HepG2 (cell line): ENCODE results near the gene AFAP1L2. TPM values are rescaled to one million over a fixed set of nuclear protein-coding genes. Genes with fewer than 3 reads are reported as not detected.

Experiments used
- ATAC-seq: fragments of 200-7000 bp; cut with Tn5 transposase; 3 replicates; pipeline ENCODE4 v1.9.1; 2020; ENCODE audit warnings: mild to moderate bottlenecking, moderate library complexity
- BruUV-seq: library from RNA; stranded (reverse); fragments of 400-500 nt; replicated peaks from 2 replicates; lab custom pipeline; 2021; lab: Mats Ljungman, UMichigan
- CTCF ChIA-PET: fragments of 300-600 bp; formaldehyde crosslinking; extraction: SDS; loops from one replicate; lab custom pipeline; 2021; ENCODE audit warnings: low total read pairs, inconsistent platforms, low intra/inter-chr PET ratio; lab: Yijun Ruan, JAX
- POLR2A ChIA-PET: fragments of 350-600 bp; sonication (Branson Sonifier 250); formaldehyde crosslinking; loops from one replicate; lab custom pipeline; 2020; ENCODE audit warnings: antibody characterized with exemption, inconsistent platforms; lab: Yijun Ruan, JAX
- DNase-seq: peaks from one replicate; pipeline ENCODE4 v3.0.0-alpha.2; 2015; ENCODE audit warnings: low spot score
- FAIRE-seq: peaks from 3 replicates; lab custom pipeline; 2011; peaks lifted over from hg19 to GRCh38; lab: Jason Lieb, UNC
- H2AFZ ChIP-seq: one replicate; pipeline ENCODE4 v1.6.1; 2011; ENCODE audit warnings: low read length, inconsistent platforms
- H3K27ac ChIP-seq: fragments of 300-600 bp; 3 replicates; pipeline ENCODE4 v1.8.0; 2011; ENCODE audit warnings: mixed run types, mild to moderate bottlenecking, mixed read lengths, low read length, inconsistent platforms; ENCODE audit not compliant: insufficient read depth; ENCODE audit errors: extremely low read length
- H3K27me3 ChIP-seq, 2 experiments: fragments of 200-600 bp in 1 of 2; 2 replicates in 1 of 2; 3 replicates in 1 of 2; pipeline versions ENCODE4 v1.6.0 to v1.8.0; 2011; ENCODE audit warnings: low read length in 2 of 2, mild to moderate bottlenecking in 2 of 2, moderate library complexity in 2 of 2, inconsistent platforms in 1 of 2; ENCODE audit not compliant: insufficient read depth in 2 of 2, control insufficient read depth in 1 of 2
- H3K36me3 ChIP-seq, 2 experiments: fragments of 200-600 bp in 1 of 2; replicated peaks in 1 of 2; 2 replicates in 1 of 2; 3 replicates in 1 of 2; pipeline versions ENCODE4 v1.5.1 to v1.8.0; 2011; ENCODE audit warnings: low read length in 2 of 2, inconsistent platforms in 1 of 2; ENCODE audit not compliant: insufficient read depth in 2 of 2, control insufficient read depth in 1 of 2
- H3K4me1 ChIP-seq: 2 replicates; pipeline ENCODE4 v1.5.1; 2012; ENCODE audit warnings: low read length, inconsistent platforms; ENCODE audit not compliant: insufficient read depth
- H3K4me2 ChIP-seq: 2 replicates; pipeline ENCODE4 v1.6.0; 2011; ENCODE audit warnings: low read depth, low read length, inconsistent platforms
- H3K4me3 ChIP-seq, 3 experiments: fragments of 200-600 bp in 1 of 3; sonication (generic), shearing (Covaris generic) in 1 of 3; replicated peaks in 1 of 3; 2 replicates each; pipeline ENCODE4 v1.5.1; 2011 to 2016; ENCODE audit warnings: low read length in 3 of 3, inconsistent platforms in 2 of 3, low read depth in 2 of 3, mild to moderate bottlenecking in 2 of 3, control low read depth in 1 of 3, mixed read lengths in 1 of 3; ENCODE audit not compliant: insufficient read depth in 1 of 3
- H3K79me2 ChIP-seq: one replicate; pipeline ENCODE4 v1.6.1; 2011; ENCODE audit warnings: low read length, inconsistent platforms; ENCODE audit not compliant: insufficient read depth
- H3K9ac ChIP-seq: 2 replicates; pipeline ENCODE4 v1.6.0; 2011; ENCODE audit warnings: mild to moderate bottlenecking, low read depth, low read length, inconsistent platforms; ENCODE audit not compliant: insufficient read depth
- H3K9me3 ChIP-seq: 2 replicates; pipeline ENCODE4 v1.5.1; 2012; ENCODE audit warnings: mild to moderate bottlenecking, low read length
- H4K20me1 ChIP-seq: 2 replicates; pipeline ENCODE4 v1.6.0; 2011; ENCODE audit warnings: inconsistent platforms, mild to moderate bottlenecking, low read length, moderate library complexity; ENCODE audit not compliant: insufficient read depth
- KAT7 ChIP-seq: IDR thresholded peaks from 2 replicates; pipeline ENCODE4 v1.6.1; 2018; ENCODE audit warnings: borderline replicate concordance, missing compliant biosample characterization
- MXD4 ChIP-seq: IDR thresholded peaks from 2 replicates; pipeline ENCODE4 v1.6.1; 2016; ENCODE audit warnings: mild to moderate bottlenecking, missing biosample characterization, missing genetic modification reagents
- SMAD3 ChIP-seq: sonication (generic); formaldehyde crosslinking; IDR thresholded peaks from 2 replicates; pipeline ENCODE4 v1.4.0; 2020; ENCODE audit warnings: missing genetic modification reagents
- ZNF451 ChIP-seq: sonication (generic); formaldehyde crosslinking; IDR thresholded peaks from 2 replicates; pipeline ENCODE4 v1.5.0; 2020; ENCODE audit warnings: mild to moderate bottlenecking, missing genetic modification reagents
- WGBS: methylation state at CpG from one replicate; pipeline ENCODE4 v1.1.6; 2017; ENCODE audit warnings: low lambda C conversion rate; 5-methylcytosine and 5-hydroxymethylcytosine counted together
- in situ Hi-C: cut with HindIII; loops from 2 replicates; pipeline ENCODE4 v1.10.0; 2017; ENCODE audit warnings: low pct_unique_long_range_greater_than_20kb; ENCODE audit not compliant: extremely low pct_ligation_motif_present
- intact Hi-C: fragments of 100-400 bp; cut with micrococcal nuclease; formaldehyde crosslinking; loops from one replicate; pipeline ENCODE4 v1.10.0; 2022; ENCODE audit not compliant: unreplicated experiment
- polyA plus RNA-seq, 8 experiments: library from polyadenylated mRNA; depleted of rRNA in 3 of 8; stranded (reverse) in 7 of 8; unstranded in 1 of 8; fragments of >200 nt; fragmentation: Illumina TruSeq in 4 of 8; extraction: Trizol in 4 of 8; gene quantifications; 2 replicates each; pipeline versions ENCODE4 v1.2.1 to v1.2.3, GENCODE V29; 2011 to 2016; ENCODE audit warnings: low read depth in 4 of 8, missing spikeins in 1 of 8, mixed read lengths in 1 of 8; ENCODE audit not compliant: insufficient read depth in 1 of 8
- total RNA-seq, 5 experiments: library from RNA; depleted of rRNA; stranded (reverse); fragments of >200 nt; fragmentation: Illumina TruSeq; extraction: Trizol; gene quantifications; 2 replicates each; pipeline ENCODE4 v1.2.3, GENCODE V29; 2016; ENCODE audit warnings: low read depth in 1 of 5
- TF ChIP-seq, protein P1 (sequence below): sonication (generic); formaldehyde crosslinking; IDR thresholded peaks from 2 replicates; pipeline ENCODE4 v1.8.0; 2022; ENCODE audit warnings: missing genetic modification reagents, low read depth, mild to moderate bottlenecking, borderline replicate concordance

Gene AFAP1L2
- total and polyA plus RNA-seq, 2 of the 13 experiments (the other 11 are each of a cell fraction or from before 2014, with no cell fraction given), result not detected

DNA sequence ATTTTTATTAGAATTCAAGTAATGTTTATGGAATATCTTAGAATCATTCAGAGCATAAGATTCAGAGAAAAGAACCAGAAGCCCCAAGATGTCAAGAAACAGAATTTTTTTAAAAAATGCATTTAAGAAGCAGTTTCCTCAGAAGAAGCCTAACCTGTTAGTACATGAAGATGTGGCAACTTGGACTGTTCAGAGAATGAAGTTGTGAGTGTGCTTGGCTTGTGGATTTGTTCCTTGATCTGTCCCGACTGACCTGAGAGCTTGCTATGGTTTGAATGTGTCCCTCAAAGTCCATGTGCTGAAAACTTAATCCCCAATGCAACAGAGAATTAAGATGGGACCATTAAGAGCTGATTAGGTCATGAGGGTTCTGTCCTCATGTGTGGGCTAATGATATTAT lies 13.8 kb upstream of the AFAP1L2 start:
- no peaks in the 10 kb centered on the region for H3K36me3 ChIP-seq
- ChIA-PET CTCF (no interaction called here), POLR2A (no interaction called here)
- H3K4me1 ChIP-seq, result no peaks in the 10 kb centered on the region
- no peak overlapping the region for H3K4me2 ChIP-seq
- no peak overlapping the region for H3K27ac ChIP-seq
- TF ChIP-seq SMAD3 (no peak), ZNF451 (CRISPR knock-in tag) (no peak)
- TF ChIP-seq, protein P1, sequence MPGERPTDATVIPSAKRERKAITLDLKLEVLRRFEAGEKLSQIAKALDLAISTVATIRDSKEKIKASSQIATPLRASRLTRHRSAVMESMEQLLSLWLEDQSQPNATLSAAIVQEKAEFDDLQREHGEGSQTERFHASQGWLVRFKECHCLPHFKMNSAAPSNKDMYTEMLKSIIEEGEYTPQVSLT, result no peak
- TF ChIP-seq, all 625 proteins: peak for 0
- H3K27me3 ChIP-seq, result peaks cover 3 to 11% of the 10 kb centered on the region in 2 experiments; a peak in 2 of 5 replicates
- no peaks in the 10 kb centered on the region for H4K20me1 ChIP-seq
- H3K79me2 ChIP-seq, result no peaks in the 10 kb centered on the region
- intact Hi-C loops, result no loop called here
- no peak overlapping the region for H2AFZ ChIP-seq
- DNase-seq, result no peak
- in situ Hi-C loops, result no loop called here
- no peak for ATAC-seq
- BruUV-seq, result no TSS peak
- no peak for FAIRE-seq
- no peak overlapping the region for H3K9ac ChIP-seq
- whole genome bisulfite sequencing, result 0% methylated on average over 1 of the region's 1 CpG
- H3K4me3 ChIP-seq, result no peak overlapping the region
- H3K9me3 ChIP-seq, result no peaks in the 10 kb centered on the region

DNA sequence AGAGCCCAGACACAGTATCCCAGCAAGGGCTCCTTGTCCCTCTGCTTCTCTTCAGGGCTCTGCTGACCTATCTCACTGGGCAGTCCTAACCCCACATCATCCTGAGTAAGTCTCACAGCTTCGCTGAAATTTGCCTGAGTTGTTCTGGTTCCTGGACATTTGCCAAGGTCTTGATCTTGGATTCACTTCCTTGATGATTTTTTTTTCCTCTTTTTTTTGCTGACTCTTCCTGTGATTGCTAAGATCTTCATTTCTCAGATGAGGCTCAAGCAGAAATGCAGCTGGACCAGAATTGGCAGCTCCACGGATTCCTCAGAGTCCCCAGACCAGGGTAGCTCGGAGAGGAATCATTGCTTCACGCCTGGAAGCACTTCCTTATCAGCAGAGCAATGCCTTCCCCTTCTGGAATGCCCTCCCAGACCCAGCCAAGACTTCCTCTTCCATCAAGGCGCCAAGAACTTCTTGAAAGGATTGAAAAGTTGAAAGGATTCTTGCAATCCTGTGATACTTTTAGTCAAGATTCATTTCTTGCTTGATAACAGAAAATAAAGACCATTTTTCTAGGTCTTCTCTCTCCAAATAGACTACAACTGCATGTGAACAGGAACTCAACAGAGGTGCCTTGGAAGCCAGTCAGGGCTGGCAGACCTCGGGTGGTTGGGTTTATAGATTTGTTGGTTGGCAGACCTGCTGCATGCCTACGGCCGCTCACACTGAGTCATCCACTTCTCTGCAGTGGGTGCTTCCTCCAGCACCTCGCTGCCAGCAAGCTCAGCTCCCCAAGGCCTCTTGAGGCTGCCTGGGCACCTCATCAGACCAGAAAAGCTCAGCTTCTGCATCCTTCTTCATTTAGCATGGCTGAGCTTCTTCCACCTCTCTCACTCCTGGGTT lies 8.8 kb upstream of the AFAP1L2 start:
- ChIA-PET POLR2A (no interaction called here), CTCF (no interaction called here)
- no peaks in the 10 kb centered on the region for H3K36me3 ChIP-seq
- 25% methylated on average over 9 of the region's 9 CpGs for WGBS
- no peaks in the 10 kb centered on the region for H3K79me2 ChIP-seq
- H4K20me1 ChIP-seq, result no peaks in the 10 kb centered on the region
- no peak for FAIRE-seq
- H3K4me1 ChIP-seq, result no peaks in the 10 kb centered on the region
- no TSS peak for BruUV-seq
- H3K4me2 ChIP-seq, result no peak overlapping the region
- TF ChIP-seq MXD4 (CRISPR knock-in tag) (no peak), KAT7 (CRISPR knock-in tag) (no peak)
- in situ Hi-C loops (no loop called here), intact Hi-C loops (no loop called here)
- ATAC-seq, result no peak
- H3K27me3 ChIP-seq, result peaks cover 4 to 19% of the 10 kb centered on the region in 2 experiments; a peak in 2 of 5 replicates
- no peak overlapping the region for H3K4me3 ChIP-seq
- H3K9me3 ChIP-seq, result no peaks in the 10 kb centered on the region
- H3K9ac ChIP-seq, result no peak overlapping the region
- no peak for DNase-seq
- H2AFZ ChIP-seq, result no peak overlapping the region
- no peak overlapping the region for H3K27ac ChIP-seq
